GM08714 (cell line): Measurements from ENCODE around the gene COL13A1.

Source experiments
- H3K4me3 ChIP-seq: fragments of 200-500 bp; sonication (Bioruptor generic); 2 replicates; pipeline ENCODE4 v1.5.1; 2014; ENCODE audit warnings: mild to moderate bottlenecking, low read length, inconsistent platforms
- ZNF274 ChIP-seq: IDR thresholded peaks from 2 replicates; pipeline ENCODE4 v1.6.1; 2012; ENCODE audit warnings: mild to moderate bottlenecking, low read depth, low read length

Gene COL13A1

DNA sequence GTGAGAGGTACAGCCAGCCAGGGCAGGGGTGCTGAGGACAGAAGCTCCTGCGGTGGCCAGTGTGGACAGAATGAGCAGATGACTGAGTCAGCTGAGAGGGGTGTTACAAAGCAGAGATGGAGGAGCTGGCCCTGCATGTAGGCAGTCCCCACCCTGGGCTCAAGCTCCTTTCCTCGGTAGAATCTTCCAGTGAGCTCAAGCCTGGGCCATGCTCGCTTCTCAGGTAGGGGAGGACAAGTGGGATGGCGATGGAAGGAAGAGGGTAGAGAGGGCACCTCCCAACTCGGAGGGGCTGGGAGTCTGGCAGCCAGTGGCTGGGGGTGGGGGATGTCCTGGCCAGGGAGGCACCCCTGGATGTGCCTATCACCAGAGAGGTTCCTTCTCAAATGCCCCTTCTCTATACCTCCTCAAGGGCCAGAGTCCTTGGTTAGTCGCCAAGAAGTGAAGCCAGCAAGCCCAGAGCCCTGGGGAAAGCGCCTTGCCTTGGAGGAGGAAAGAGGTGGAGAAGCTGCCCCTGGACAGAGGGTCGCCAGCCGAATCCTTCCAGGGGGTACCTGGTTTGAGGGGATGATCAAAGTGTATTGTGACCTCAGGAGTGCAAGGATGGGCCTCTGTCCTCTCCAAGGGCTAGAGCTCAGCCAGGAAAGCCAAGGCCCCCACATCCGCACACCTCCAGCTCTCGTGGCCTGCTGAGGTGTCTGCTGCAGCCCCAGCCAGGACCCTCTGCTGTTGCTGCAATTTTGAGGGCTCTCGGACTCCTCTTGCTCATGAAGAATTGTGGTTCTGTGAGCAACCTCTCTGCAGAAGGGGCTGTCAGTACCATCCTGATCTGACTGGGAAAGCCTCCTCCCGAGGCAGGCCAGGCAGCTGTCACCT lies 162.4 kb downstream of the COL13A1 start:
- H3K4me3 ChIP-seq, result no peak overlapping the region
- TF ChIP-seq ZNF274, result no peak

DNA sequence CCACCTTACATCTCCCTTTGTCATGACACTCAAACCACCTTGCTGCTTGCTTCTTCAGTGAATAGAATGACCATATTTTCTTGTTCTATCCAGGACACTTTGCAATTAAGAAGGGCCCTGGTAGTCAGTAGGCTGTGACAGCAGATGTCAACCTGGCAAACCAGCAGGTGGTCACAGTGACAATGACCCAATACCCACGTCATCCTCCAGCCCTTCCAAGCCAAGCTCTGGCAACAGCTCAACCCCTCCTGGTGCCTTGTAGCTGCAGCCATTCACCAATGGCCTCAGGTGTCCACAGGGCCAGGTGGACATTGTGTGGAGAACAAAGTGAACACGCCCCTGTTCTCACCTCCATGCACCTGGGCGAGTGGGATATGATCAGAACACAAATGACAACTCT lies 163.4 kb downstream of the COL13A1 start:
- no peak overlapping the region for H3K4me3 ChIP-seq
- TF ChIP-seq ZNF274, result no peak

DNA sequence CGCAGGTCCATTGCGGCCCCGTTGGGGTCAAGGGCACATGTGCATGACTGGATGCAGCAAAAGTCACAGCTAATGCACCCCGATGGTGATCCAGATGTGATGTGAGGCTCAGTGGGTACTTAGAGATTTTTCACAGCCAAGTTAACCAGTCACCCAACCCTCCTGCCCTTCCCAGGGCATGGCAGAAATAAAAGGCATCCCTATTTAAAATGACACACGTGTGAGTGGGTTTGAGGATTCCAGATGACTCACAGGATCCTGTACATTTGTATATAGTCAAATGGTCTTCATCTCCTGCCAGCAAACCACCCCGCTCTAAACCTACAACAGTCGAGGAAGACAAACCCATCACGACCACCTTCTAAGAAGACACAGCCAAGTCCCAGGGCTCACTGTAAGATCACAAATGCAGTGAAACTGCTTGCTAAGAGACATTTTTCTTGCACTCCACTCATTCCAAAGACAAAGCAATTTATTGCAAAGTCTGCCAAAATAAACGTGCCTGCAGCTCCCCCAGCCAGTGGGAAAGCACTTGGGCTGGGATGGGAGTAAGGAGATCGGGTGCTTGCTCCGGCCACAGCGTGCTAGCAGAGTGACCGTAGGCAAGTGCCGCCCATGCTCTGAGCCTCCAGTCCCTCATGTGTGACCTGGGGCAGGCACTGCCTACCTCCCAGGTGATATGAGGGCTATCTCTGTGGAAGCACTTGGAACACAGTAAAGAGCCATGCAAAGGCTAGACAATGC lies 164.4 kb downstream of the COL13A1 start:
- H3K4me3 ChIP-seq, result no peak overlapping the region
- TF ChIP-seq ZNF274, result no peak

DNA sequence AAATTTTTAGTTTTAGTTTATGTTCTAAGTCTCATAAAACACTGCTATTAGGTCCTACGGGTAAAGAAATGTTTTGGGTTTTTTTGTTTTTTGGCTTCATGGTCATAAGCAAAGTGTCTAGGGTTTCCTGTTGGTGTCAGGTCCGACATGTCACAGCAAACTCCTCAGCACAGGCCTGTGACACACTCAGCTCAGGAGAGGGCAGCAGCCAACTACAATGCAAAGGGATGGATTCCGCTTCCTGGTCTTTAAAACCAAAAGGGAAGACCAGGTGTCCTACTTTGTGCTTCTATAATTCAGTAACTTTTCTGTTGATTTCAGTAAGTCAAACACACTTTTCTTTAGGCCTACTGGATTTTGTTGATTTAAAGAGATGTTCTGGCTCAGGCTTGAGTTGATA lies 167.1 kb downstream of the COL13A1 start:
- TF ChIP-seq ZNF274, result no peak
- no peak overlapping the region for H3K4me3 ChIP-seq

DNA sequence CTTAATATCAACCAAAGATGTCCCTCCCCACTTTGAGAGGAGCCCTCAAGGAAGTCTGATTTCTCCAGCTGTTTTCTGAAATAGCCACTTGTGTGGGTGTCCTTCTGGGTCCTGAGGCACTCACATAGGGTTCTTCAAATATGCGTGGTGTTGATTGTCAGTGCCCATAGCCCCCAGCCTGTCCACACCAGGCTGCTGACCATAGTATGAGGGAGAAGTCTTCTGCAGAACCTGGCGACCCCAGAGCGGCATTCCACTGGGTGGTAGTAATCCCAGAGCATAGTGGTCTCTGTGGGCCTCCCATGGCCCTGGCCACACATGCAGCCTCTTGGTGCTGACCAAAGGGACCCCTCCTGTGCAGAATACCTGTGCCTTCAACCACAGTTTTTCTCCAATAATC lies 168.3 kb downstream of the COL13A1 start:
- TF ChIP-seq ZNF274, result no peak
- H3K4me3 ChIP-seq, result no peak overlapping the region

DNA sequence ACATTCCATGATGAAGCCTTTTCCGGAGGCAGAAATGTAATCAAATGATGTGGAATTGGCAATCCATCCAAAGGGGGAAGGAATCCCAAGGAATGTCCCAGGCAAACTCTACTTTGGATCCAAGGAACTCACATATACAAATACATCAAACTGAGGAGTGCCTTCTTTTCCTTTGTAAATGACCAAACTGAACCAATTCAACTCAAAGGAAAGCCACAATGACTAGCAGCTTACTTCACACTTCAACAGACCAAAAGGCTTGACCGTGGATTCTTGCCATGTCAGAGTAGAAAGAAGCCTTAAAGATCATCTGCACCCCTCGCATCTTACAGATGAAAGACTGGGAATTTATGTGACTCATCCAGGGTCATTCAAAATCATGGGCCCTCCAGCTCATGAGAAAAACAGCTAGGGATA lies 171.3 kb downstream of the COL13A1 start:
- no peak overlapping the region for H3K4me3 ChIP-seq
- no peak for TF ChIP-seq ZNF274

DNA sequence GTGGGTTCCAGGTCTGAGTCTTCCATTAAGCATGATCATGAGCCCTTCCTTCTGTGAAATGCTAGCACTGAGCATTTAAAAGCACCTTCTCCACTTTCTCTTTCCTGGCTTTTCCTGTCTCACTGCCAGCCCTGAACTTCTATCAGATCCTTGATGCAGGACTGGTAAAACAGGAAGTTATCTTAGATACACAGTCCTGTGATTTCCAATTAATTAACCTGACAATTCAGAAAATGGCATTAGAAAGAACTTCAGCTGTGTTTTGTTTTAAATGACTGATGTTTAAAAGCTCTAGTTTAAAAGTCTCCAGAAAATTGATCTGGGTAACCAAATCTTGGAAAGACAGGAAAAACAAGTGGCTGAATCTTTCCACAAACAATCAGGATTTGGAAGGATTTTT lies 172.0 kb downstream of the COL13A1 start:
- no peak overlapping the region for H3K4me3 ChIP-seq

DNA sequence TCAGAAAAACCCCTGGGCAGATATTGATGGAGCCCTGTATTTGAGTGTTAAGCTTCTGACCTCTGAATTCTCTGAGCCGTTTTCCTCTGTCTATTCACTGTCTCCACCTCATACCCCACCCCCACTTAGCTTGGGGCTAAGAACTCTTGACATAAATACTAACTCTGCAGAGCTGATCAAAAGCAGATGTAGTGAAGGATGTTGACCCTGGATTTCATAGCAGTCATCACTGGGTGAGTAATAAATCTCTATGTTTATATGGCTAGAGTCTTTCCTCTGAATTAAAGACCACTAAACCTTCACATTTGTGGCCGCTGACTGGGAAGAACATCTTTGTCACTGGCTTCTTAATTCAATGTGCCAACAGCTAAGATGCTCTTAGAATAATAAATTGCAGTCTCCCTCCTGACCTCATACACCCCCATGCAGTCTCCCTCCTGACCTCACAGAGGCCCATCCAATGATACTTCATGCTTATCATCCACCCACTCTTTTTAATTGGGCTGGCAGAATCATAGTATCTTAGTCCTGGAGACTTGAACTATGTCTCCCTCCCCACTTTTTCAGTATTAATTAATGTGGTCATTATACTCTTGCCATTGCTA lies 172.9 kb downstream of the COL13A1 start:
- no peak for TF ChIP-seq ZNF274
- H3K4me3 ChIP-seq, result no peak overlapping the region

More for the DNA sequence above, 172.0 kb downstream of the COL13A1 start:
- no peak for TF ChIP-seq ZNF274

DNA sequence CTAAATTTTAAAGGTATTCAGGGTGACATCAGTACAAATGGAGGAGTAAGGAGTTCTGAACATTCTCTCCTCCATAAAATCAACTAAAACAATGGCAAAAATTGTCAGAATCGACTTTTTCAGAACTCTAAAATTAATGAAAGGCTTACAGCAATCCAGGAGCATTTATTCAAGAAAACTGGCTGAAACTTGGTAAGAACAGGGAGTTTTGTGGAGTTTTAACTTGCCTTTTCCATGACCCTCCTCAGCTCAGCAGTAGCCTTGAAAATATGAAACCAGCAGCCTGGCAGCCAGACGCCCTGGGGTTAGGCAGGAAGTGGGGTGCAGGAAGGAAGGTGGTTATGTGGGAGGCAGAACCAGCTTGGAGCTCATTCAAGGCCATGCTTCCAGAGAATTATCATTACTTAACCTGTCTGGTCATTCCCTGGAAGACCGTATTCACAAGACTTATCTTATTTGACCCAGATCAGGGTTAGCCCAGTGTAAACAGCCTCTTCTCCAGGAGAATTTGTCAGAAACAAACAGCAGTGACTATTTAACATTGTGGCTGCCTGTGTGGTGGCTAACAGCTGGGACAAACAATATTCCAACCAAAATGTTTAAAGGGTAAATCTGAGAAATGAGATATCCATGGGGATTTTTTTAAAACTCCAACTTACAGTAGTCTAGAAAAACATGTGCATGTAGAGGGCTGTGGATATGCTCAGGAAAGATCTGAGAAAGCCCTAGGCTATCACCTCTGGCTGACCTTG lies 175.3 kb downstream of the COL13A1 start:
- no peak overlapping the region for H3K4me3 ChIP-seq
- no peak for TF ChIP-seq ZNF274

DNA sequence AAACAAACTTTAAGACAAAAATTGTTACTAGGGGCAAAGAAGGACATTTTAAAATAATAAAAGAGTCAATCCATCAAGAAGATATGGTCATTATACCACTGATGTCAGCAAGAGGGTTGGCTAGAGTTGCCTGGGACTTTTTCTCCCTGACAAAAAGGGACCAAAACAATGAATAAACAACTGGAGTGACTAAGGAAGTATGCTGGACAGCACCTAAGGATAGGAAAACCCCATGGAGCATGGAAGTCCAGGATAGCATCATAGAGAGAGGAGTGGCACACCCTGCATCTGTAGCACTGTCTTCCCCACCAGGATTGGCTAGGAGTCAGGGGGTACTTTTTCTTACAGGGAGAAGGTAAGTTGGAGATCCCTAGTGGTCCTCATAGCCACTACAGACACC lies 177.5 kb downstream of the COL13A1 start:
- TF ChIP-seq ZNF274, result no peak
- no peak overlapping the region for H3K4me3 ChIP-seq

DNA sequence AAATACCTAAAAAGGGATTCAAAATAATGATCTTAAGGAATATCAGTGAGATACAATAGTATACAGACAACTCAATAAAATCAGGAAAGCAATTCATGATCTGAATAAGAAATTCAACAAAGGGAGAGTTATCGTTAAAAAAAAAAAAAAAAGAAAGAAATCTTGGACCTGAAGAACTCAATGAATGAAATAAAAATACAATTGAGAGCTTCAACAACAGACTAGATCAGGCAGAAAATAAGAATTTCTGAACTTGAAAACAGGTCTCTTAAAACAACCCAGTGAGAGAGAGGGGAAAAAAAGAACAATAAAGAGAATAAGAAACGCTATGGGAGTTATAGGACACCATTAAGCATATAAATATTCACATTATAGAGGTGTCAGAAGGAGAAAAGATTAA lies 179.0 kb downstream of the COL13A1 start:
- no peak overlapping the region for H3K4me3 ChIP-seq
- TF ChIP-seq ZNF274, result no peak

DNA sequence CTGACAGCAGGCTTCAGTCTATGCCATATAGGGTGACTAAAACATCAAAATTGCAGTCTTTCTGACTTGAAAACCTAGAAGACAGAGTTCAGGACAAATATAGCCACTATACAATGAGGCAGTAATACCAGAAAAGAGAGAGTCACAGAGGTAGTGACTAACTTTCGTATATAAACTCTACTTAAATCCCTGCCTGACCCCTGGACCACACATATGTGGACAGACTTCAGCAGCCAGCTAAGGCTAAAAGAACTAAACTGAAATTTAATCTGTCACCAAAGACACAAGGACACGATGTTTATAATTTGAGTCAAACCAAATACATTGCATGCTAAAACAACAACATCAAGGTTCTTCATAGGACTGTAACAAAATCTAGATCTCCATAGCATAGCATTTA lies 186.4 kb downstream of the COL13A1 start:
- TF ChIP-seq ZNF274, result no peak
- no peak overlapping the region for H3K4me3 ChIP-seq

DNA sequence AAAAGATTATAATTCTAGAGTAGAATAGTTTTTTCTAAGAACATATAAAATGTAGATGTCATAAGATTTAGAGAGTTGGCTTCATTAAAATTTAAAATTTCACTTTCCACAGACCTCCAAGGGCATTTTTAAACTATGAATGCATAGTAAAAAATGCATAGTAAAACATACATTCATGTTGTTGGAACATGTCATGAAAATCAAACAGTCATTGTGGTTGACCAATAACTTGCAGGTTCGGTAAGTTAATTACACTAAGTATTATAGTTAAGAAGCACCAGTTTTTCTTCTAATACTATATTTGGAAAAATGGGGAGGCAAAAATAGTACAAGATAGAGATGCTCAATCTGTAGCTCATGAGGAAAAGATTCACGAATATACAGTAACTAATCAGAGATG lies 189.4 kb downstream of the COL13A1 start:
- TF ChIP-seq ZNF274, result no peak
- no peak overlapping the region for H3K4me3 ChIP-seq

DNA sequence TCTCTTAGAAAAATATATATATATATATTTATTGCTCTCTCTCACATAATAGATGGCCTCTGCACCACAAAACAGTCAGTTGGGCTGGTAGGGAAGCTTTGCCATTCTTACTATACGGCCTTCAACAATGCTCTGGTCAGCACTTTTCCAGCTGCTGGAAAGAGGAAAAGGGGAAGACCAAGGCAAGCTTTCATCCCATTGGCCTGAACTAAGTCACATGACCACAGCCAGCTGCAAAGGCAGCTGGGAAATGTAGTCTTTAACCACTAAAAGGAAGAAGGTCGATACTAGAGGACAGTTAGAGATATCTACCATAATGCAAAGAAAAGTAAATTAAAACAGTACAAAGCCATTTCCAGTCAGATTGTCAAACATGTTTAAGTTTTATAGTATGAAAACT lies 192.6 kb downstream of the COL13A1 start:
- TF ChIP-seq ZNF274, result no peak
- no peak overlapping the region for H3K4me3 ChIP-seq
